ENCODE results near the gene PAK4.

The PAK4 gene

GRCh38 chr19:39137131-39137530, 11.5 kb downstream of the PAK4 start:
- H3K4me3 ChIP-seq (ENCODE audit: control insufficient read depth, low read depth, low read length): no peak overlapping the region
- no peak for TF ChIP-seq CTCF (conservative IDR thresholded peaks at IDR 0.05; ENCODE audit: control insufficient read depth, insufficient read depth, low read depth, low read length)
- DNase-seq (ENCODE audit: low read depth): no peak

GRCh38 chr19:39138221-39139211, 12.9 kb downstream of the PAK4 start:
- no peak for DNase-seq (ENCODE audit: low read depth)

GRCh38 chr19:39139305-39139874, 13.8 kb downstream of the PAK4 start:
- no peak for TF ChIP-seq CTCF (conservative IDR thresholded peaks at IDR 0.05; ENCODE audit: control insufficient read depth, insufficient read depth, low read depth, low read length)
- no peak overlapping the region for H3K4me3 ChIP-seq (ENCODE audit: control insufficient read depth, low read depth, low read length)
- no peak for DNase-seq (ENCODE audit: low read depth)

More at GRCh38 chr19:39138221-39139211, 12.9 kb downstream of the PAK4 start:
- no peak overlapping the region for H3K4me3 ChIP-seq (ENCODE audit: control insufficient read depth, low read depth, low read length)
- no peak for TF ChIP-seq CTCF (conservative IDR thresholded peaks at IDR 0.05; ENCODE audit: control insufficient read depth, insufficient read depth, low read depth, low read length)

GRCh38 chr19:39139971-39140453, 14.4 kb downstream of the PAK4 start:
- no peak overlapping the region for H3K4me3 ChIP-seq (ENCODE audit: control insufficient read depth, low read depth, low read length)
- TF ChIP-seq CTCF (conservative IDR thresholded peaks at IDR 0.05; ENCODE audit: control insufficient read depth, insufficient read depth, low read depth, low read length): no peak
- DNase-seq (ENCODE audit: low read depth): no peak

DNA sequence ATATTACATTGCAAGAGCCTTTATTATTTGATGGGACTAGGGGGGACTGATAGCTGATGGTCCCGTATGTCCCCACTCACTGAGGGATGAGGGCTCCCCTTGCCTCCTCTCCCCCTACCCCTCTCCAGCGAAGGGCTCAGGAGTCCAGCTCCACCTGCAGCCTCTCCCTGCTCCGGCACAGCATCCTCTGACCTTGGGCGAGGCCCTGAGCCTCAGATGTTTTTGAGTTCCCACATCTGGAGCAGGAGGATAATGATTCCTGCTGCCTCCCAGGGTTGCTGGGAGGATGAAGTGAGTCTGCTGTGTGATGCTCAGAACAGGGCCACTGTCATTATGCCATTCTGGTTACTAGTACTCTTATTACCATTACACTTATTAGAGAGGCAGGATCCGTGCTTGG, 15.0 kb downstream of the PAK4 start:
- no peak for DNase-seq (ENCODE audit: low read depth)
- no peak overlapping the region for H3K4me3 ChIP-seq (ENCODE audit: control insufficient read depth, low read depth, low read length)
- TF ChIP-seq CTCF (conservative IDR thresholded peaks at IDR 0.05; ENCODE audit: control insufficient read depth, insufficient read depth, low read depth, low read length): no peak

GRCh38 chr19:39141929-39142328, 16.3 kb downstream of the PAK4 start:
- TF ChIP-seq CTCF (conservative IDR thresholded peaks at IDR 0.05; ENCODE audit: control insufficient read depth, insufficient read depth, low read depth, low read length): no peak
- no peak overlapping the region for H3K4me3 ChIP-seq (ENCODE audit: control insufficient read depth, low read depth, low read length)
- DNase-seq (ENCODE audit: low read depth): no peak
